ENCODE results near the gene LCE3E.

Gene LCE3E

GRCh38 chr1:152516082-152516481 lies 50.5 kb downstream of the LCE3E start:
- no peak for DNase-seq (ENCODE audit: low read depth, low spot score)

All from ELF-1 (cell line).